HG03342 (cell line): ENCODE measurements around the gene TPI1.
"Not testable (repeated sequence)": the region's sequence is repeated elsewhere in the genome, so short reads cannot be mapped to it uniquely, and the experiment has no call there.

Experiments used
- ATAC-seq: cut with Tn5 transposase; IDR thresholded peaks from one replicate; pipeline ENCODE4 v1.9.1; 2021; ENCODE audit warnings: mild to moderate bottlenecking, moderate library complexity; ENCODE audit not compliant: unreplicated experiment

The TPI1 gene

GRCh38 chr12:6889775-6890573, 22.6 kb downstream of the TPI1 start:
- not testable (repeated sequence) for ATAC-seq

DNA sequence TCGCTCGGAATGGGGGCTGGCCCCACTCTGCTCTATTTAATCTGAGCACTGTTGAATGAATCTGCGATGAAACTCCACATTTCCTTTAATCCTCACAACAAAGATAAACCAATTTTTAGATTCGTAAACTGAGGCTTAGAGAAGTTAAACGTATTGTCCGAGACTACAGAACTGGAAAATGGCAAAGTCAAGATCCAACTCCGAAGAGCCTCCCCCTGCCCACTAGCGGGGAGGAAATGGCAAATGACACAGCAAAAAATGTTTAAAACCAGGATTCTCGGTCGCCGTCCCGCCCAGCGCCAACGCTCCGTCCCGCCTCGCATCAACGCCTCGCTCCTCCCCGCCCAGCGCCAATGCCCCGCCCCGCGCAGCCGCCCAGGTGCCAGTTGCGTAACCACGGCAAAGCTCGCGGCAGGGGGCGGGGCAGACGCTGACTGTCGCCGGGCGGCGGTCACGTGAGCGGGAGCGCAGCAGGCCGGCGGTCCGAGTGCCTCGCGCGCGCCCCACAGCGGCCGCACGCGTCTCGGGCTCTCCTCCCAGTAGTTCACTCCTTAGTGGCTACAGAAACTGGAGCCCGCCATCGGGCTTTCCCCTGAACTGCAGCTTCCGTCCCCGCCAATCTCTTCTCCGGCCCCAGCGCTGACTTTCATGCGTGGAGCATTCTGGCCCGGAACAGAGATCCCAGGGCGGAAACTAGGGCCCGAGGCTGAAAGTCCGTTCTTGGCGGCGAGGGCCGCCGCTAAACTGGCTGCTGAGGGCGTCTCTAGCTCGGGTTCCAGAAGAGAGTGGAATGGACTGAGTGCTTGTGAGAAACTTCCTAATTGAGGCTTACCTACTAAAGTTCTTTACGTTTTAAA, 23.7 kb downstream of the TPI1 start:
- ATAC-seq = peak; percentile 95

- no peak for ATAC-seq
Measured at GRCh38 chr12:6891646-6892001, 24.3 kb downstream of the TPI1 start.

DNA sequence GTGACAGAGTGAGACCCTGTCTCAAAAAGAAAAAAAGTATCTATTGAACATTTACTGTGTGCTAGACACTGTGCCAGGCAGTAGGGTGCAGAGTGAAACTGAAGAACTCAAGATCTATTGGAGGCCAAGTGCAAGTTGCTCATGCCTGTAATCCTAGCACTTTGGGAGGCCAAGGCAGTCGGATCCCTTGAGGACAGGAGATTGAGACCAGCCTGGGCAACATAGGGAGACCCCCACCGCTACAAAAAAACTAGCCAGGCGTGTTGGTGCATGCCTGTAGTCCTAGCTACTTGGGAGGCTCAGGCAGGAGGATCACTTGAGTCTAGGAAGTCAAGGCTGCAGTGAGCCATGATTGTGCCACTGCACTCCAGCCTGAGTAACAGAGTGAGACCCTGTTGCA, 25.4 kb downstream of the TPI1 start:
- ATAC-seq = not testable (repeated sequence)

GRCh38 chr12:6894321-6894720, 27.0 kb downstream of the TPI1 start:
- no peak for ATAC-seq

DNA sequence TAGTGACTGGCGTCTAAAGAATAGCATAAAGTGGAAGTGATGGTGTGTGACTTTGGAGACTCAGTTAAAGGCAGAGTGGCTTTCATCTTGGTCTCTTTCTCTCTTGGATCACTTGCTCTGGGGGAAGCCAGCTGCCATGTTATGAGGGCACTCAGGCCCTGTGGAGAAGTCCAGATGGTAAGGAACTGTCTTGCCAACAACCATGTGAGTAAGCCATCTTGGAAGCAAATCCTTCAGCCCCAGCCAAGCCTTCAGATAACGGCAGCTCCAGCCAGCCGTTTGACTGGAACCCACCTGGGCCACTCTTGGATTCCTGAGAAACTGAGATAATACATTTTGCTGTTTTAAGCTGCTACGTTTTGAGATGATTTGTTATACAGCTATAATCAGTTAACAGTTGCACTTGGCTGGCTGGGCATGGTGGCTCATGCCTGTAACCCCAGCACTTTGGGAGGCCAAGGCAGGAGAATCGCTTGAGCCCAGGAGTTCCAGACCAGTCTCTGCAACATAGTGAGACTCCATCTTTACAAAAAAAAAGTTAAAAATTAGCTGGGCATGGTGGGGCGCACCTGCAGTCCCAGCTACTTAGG, 29.6 kb downstream of the TPI1 start:
- ATAC-seq = no peak

DNA sequence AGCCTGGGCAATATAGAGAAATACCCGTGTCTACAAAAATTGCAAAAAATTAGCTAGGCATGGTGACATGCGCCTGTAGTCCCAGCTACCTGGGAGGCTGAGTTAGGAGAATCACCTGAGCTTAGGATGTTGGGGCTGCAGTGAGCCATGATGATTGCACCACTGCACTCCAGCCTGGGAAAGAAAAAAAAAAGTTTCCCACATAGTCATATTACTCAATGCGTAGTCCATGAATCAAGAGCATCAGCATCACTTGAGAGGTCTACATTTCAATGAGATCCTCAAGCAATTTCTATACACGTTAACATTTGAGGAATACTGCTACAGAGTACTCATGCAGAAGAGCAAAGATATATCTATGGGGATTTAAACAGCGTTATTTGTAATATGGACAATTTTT, 32.1 kb downstream of the TPI1 start:
- ATAC-seq = no peak

- no peak for ATAC-seq
Measured at GRCh38 chr12:6899837-6900519, 32.6 kb downstream of the TPI1 start.

GRCh38 chr12:6902448-6902847, 35.1 kb downstream of the TPI1 start:
- no peak for ATAC-seq

- no peak for ATAC-seq
Measured at GRCh38 chr12:6903722-6904121, 36.4 kb downstream of the TPI1 start.

- peak; percentile 89 for ATAC-seq
Measured at GRCh38 chr12:6904280-6905276, 37.2 kb downstream of the TPI1 start, which contains the start of gene LRRC23. LRRC23 (plus strand) TSS chr12:6904822; CDS start chr12:6905634, 812 bp downstream.

DNA sequence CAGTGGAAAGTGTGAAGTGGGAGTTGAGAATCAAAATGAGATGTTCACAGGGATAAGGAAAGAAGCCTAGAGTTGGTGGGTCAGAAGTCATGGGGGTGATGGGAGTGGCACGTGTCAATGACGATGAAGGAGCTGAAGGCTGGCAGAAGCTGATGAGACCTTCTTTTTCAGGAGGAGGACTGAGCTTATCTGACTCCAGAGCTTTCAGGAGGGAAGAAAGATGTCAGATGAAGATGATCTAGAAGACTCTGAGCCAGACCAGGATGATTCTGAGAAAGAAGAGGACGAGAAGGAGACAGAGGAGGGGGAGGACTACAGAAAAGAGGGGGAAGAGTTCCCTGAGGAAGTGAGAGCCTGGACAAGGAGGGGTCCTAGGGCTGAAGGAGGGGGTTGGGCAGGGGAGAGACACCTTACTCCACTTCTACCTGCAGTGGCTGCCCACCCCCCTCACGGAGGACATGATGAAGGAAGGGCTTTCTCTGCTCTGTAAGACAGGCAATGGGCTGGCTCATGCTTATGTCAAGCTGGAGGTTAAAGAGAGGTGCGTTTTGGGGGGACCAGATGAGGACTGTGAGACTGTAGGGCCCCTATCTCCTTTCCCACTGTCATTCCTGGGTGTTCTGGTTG, 38.2 kb downstream of the TPI1 start:
- no peak for ATAC-seq

- ATAC-seq = not testable (repeated sequence)
Measured at GRCh38 chr12:6908141-6908540, 40.8 kb downstream of the TPI1 start.

GRCh38 chr12:6909421-6910145, 42.3 kb downstream of the TPI1 start:
- ATAC-seq = no peak

DNA sequence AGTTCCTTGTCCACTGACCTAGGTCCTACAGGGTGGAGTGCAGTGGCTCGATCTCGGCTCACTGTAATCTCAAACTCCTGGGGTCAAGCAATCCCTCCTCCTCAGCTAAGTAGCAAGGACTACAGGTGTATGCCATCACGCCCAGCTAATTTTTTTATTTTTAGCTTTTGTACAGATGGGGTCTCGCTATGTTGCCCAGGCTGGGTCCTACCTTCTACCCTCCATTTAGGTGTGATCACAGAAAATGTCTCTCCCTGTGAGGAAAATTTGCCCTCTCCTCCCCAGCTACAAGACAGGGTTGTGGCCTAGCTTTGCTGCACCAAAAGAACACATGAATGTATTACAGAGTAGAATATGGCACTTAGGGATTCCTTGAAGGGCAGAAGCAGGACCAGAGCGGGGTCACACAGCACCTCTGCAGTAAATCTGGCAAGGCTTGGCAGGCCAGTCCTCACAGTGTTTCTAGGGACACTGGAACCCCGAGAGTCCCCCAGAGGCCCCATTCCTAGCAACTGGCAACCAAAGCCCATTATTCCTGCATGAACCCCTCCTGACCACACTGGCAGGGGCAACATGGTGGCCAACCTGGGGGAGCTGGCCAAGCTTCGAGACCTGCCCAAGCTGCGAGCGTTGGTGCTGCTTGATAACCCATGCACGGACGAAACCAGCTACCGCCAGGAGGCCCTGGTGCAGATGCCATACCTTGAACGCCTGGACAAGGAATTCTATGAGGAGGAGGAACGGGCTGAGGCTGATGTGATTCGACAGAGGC, 45.0 kb downstream of the TPI1 start:
- no peak for ATAC-seq

DNA sequence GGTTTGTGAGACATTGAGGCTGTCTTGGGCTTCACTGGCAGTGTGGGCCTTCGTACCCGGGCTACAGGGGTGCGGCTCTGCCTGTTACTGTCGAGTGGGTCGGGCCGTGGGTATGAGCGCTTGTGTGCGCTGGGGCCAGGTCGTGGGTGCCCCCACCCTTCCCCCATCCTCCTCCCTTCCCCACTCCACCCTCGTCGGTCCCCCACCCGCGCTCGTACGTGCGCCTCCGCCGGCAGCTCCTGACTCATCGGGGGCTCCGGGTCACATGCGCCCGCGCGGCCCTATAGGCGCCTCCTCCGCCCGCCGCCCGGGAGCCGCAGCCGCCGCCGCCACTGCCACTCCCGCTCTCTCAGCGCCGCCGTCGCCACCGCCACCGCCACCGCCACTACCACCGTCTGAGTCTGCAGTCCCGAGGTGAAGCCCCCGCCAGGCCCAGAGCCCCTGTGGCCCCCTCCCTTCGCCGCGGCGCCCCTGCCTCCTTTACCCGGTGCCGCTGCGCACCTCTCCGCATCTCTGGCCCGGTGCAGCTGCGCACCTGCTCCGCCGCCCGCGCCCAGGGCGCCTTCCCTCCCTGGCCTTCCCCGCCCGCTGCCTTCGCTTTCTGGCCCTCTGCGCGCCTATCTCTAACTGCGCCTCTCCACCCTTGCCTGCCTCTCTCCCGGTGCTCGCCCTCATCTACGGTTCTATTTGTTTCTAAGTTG, 47.1 kb downstream of the TPI1 start, which contains the start of gene ENO2:
Gene ENO2 (plus strand): TSS at position 335 of the 701 bp plus-strand sequence. CDS start 1,253 bp downstream, outside the sequence.
- ATAC-seq = no peak
